ENCODE results near the gene NINJ2.

NINJ2 gene

DNA sequence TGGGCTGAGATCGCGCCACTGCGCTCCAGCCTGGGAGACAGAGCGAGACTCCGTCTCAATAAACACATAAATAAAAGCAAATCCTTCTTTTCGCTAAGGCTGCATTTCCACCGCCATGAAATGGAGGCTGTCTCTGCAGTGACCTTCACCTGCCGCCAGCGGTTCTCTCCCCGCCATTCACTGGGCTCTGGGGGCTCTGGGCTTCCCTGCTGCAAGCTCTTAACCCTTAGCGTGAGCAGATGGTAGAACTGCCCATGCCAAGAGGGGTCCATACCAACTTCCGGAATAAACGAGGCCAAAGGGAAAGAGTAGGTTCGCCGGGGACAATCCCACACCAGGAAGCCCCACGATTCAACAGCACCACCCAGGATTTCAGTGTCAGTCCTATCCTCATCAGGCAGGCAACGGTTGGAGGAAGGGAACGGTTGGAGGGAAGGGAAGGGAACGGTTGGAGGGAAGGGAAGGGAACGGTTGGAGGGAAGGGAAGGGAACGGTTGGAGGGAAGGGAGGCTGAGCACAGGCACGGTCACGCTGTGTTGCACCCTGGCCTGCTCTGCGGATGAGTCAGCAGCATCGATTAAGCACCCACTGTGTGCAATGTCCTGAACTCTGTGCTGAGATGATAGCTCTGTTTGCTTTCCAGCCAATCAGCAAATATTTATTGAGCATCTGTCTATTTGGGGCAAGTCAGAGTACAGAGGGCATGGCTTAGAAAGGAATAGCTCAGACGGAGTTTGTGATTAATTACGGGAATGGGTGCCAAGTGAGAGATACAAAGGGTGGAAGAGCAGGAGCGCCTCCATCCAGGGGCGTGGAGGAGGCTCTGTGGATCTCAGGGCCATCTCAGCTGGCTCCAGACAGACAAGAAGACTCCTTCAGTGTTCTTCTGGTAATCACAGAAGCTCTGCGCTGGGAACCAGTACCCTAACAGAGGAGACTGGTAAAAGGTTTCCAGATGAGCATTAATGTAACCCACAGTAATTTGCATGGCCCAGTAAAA, 77.9 kb downstream of the NINJ2 start:
- TF ChIP-seq, protein P1, sequence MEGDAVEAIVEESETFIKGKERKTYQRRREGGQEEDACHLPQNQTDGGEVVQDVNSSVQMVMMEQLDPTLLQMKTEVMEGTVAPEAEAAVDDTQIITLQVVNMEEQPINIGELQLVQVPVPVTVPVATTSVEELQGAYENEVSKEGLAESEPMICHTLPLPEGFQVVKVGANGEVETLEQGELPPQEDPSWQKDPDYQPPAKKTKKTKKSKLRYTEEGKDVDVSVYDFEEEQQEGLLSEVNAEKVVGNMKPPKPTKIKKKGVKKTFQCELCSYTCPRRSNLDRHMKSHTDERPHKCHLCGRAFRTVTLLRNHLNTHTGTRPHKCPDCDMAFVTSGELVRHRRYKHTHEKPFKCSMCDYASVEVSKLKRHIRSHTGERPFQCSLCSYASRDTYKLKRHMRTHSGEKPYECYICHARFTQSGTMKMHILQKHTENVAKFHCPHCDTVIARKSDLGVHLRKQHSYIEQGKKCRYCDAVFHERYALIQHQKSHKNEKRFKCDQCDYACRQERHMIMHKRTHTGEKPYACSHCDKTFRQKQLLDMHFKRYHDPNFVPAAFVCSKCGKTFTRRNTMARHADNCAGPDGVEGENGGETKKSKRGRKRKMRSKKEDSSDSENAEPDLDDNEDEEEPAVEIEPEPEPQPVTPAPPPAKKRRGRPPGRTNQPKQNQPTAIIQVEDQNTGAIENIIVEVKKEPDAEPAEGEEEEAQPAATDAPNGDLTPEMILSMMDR (IDR thresholded peaks at IDR 0.05): no peak
- no peak overlapping the region for H3K27ac ChIP-seq

DNA sequence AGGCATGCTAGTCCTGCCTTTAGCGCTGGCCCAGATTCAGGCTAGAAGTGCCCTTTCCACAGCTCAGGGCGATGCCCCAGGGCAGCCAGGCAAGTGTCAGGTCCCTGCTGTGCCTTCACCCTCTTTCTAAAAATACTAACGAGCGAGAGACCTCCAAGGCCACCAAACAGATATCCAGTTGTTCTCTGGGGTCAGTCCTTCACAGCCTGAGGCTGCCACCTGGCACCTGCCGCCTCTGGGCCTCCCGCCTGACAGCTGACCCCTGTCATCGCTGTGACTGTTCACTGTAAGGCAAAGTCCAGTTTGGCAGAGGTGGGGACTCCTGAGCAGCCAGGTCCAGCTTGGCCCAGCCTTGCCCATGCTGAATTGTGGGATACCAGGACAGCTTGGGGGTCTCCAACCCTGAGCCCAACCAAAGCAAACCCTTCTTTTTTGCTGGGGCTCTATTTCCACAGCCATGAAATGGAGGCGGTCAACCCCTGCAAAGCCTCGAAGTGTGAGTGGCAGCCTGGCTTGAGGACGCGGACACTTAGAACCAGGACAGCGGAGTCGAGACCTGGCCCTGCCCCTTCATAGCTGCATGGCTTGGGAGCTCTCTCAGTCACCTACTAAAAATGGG, 79.9 kb downstream of the NINJ2 start:
- Histone ChIP-seq H3K27me3 (ENCODE audit: control insufficient read depth, insufficient read depth, low read length) (no peaks in the 10 kb centered on the region), H3K9me3 (ENCODE audit: control insufficient read depth, low read length) (no peaks in the 10 kb centered on the region), H3K27ac (no peak overlapping the region), H3K4me1 (peaks cover 8% of the 10 kb centered on the region), H3K79me2 (no peaks in the 10 kb centered on the region), H3K4me3 (ENCODE audit: low read depth, low read length) (no peak overlapping the region), H3K36me3 (ENCODE audit: control insufficient read depth, insufficient read depth, low read length) (no peaks in the 10 kb centered on the region), H3K4me2 (ENCODE audit: low read length) (no peak overlapping the region), H2AFZ (no peak overlapping the region), H3K9ac (no peak overlapping the region)
- TF ChIP-seq, protein P1 (IDR thresholded peaks at IDR 0.05): no peak

More for the DNA sequence above, 77.9 kb downstream of the NINJ2 start:
- Histone ChIP-seq H3K9ac (no peak overlapping the region), H3K4me3 (ENCODE audit: low read depth, low read length) (no peak overlapping the region), H3K79me2 (no peaks in the 10 kb centered on the region), H2AFZ (no peak overlapping the region), H3K27me3 (ENCODE audit: control insufficient read depth, insufficient read depth, low read length) (no peaks in the 10 kb centered on the region), H3K36me3 (ENCODE audit: control insufficient read depth, insufficient read depth, low read length) (no peaks in the 10 kb centered on the region), H3K4me2 (ENCODE audit: low read length) (no peak overlapping the region), H3K4me1 (no peaks in the 10 kb centered on the region), H3K9me3 (ENCODE audit: control insufficient read depth, low read length) (no peaks in the 10 kb centered on the region)

DNA sequence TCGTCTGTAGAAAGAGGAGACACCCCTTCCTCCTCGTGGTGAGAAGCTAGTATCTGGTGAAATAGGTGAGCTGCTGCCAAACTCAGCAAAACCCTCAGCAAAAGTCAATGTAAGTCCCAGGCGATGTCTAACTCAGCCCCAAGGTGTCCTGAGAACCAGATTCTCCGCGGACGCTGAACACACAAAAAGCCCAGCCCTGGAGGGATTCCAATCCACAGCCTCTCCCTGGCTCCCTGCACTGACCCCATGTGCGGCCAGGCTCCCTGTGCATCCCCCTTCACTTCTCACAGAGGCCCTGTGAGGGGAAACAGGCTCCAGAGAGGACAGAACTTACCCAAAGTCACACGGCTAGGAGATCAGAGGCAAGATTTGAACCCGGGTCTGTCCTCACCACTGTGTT, 81.5 kb downstream of the NINJ2 start:
- H3K27me3 ChIP-seq (ENCODE audit: control insufficient read depth, insufficient read depth, low read length): no peaks in the 10 kb centered on the region
- TF ChIP-seq, protein P1 (IDR thresholded peaks at IDR 0.05): no peak
- no peak overlapping the region for H2AFZ ChIP-seq
- H3K27ac ChIP-seq: no peak overlapping the region
- H3K9ac ChIP-seq: no peak overlapping the region
- H3K4me3 ChIP-seq (ENCODE audit: low read depth, low read length): no peak overlapping the region
- H3K79me2 ChIP-seq: no peaks in the 10 kb centered on the region
- no peaks in the 10 kb centered on the region for H3K36me3 ChIP-seq (ENCODE audit: control insufficient read depth, insufficient read depth, low read length)
- H3K4me1 ChIP-seq: peaks cover 8% of the 10 kb centered on the region
- no peak overlapping the region for H3K4me2 ChIP-seq (ENCODE audit: low read length)
- no peaks in the 10 kb centered on the region for H3K9me3 ChIP-seq (ENCODE audit: control insufficient read depth, low read length)

DNA sequence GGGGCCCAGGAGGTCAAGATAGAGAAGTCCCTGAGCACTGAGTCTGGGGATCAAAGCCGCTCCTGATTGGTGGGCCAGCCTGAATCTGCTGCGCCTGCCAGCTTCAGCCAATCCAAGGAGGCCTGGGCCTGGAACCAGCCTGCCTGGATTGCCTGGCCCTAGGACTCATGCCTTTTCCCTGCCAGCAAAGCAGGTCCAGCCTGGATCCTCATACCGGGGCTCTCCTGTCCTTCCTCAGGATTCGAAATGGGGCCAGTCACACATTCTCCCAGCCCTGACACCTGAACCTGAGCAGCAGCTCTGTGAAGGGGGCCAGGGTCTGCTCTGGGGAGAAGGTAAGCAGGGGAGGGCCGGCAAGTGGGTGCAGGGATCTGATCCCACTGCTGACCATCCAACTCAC, 81.9 kb downstream of the NINJ2 start:
- TF ChIP-seq, protein P1 (IDR thresholded peaks at IDR 0.05): no peak
- Histone ChIP-seq H2AFZ (no peak overlapping the region), H3K27ac (no peak overlapping the region), H3K36me3 (ENCODE audit: control insufficient read depth, insufficient read depth, low read length) (no peaks in the 10 kb centered on the region), H3K9me3 (ENCODE audit: control insufficient read depth, low read length) (no peaks in the 10 kb centered on the region), H3K79me2 (no peaks in the 10 kb centered on the region), H3K27me3 (ENCODE audit: control insufficient read depth, insufficient read depth, low read length) (no peaks in the 10 kb centered on the region), H3K4me3 (ENCODE audit: low read depth, low read length) (no peak overlapping the region), H3K4me2 (ENCODE audit: low read length) (no peak overlapping the region), H3K4me1 (peaks cover 8% of the 10 kb centered on the region), H3K9ac (no peak overlapping the region)
